ENCODE results near the gene PBRM1.

GRCh38 chr3:52645549-52645948 lies 40.2 kb downstream of the PBRM1 start:
- TF ChIP-seq CTCF (IDR thresholded peaks at IDR 0.05; ENCODE audit: low read depth, low read length, missing input control) (no peak), MAX (IDR thresholded peaks at IDR 0.05) (no peak), ATF3 (IDR thresholded peaks at IDR 0.05) (no peak), TAF1 (conservative IDR thresholded peaks at IDR 0.05) (no peak), FOXA1 (IDR thresholded peaks at IDR 0.05) (no peak), REST (IDR thresholded peaks at IDR 0.05) (no peak), ZBTB33 (IDR thresholded peaks at IDR 0.05) (no peak), FOXA2 (IDR thresholded peaks at IDR 0.05) (no peak)

Data from liver (tissue), 3 donors.